Measurements from ENCODE around the gene KRTAP5-9. TPM values are rescaled to one million over a fixed set of nuclear protein-coding genes. Genes with fewer than 3 reads are reported as not detected.

KRTAP5-9 gene, protein sequence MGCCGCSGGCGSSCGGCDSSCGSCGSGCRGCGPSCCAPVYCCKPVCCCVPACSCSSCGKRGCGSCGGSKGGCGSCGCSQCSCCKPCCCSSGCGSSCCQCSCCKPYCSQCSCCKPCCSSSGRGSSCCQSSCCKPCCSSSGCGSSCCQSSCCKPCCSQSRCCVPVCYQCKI
- 0.11 TPM in 1 of 5 replicates, not detected in the others for total RNA-seq (2022; extraction: Qiagen RNA extraction; ENCODE audit: low read depth)

DNA sequence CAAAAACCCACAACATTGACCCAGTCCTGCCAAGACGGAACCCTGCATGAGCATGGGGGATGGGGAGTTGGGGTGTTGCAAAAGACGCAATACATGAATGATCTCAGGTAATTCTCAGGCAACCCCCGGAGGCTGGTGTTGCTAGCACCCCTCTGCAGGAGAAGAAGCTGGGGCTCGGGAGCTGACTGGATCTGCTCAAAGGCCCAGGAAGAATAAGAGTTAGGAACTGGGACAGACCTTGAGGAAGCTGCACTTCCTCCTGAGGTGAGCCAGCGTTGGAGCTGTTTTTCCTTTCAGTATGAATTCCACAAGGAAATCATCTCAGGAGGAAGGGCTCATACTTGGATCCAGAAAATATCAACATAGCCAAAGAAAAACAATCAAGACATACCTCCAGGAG is at the start of gene KRTAP5-9:
Gene KRTAP5-9, plus strand, starts transcription at position 301 of the 400 bp plus-strand sequence. CDS start 238 bp downstream, outside the sequence.

DNA sequence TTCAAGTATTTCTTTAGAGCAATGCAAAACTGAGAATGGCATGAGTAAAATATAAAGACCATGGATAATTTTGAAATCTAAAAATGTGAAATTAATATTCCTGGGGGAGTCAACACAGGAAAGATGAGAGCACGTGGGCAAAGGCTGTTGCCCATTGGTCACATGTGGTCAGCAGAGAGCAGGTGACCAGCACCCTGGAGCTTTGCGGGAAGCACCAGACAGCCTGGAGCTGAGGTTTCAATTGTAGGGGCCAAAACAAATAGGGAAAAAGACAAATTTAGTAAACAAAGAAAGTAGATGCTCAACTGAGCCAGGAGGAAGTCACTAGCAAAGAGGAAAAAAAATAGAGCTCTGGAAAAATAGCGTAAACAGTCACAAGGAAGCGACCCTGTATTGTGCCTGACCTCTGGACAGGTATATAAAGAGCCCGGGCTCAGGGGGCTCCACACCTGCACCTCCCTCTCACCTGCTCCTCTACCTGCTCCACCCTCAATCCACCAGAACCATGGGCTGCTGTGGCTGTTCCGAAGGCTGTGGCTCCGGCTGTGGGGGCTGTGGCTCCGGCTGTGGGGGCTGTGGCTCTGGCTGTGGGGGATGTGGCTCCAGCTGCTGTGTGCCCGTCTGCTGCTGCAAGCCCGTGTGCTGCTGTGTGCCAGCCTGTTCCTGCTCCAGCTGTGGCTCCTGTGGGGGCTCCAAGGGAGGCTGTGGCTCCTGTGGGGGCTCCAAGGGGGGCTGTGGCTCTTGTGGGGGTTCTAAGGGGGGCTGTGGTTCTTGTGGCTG is 21.2 kb upstream of the KRTAP5-9 start, which contains the start of gene KRTAP5-7:
Gene KRTAP5-7, plus strand, starts transcription at position 472 of the 780 bp plus-strand sequence. Its CDS starts 34 bp downstream, at position 506.

DNA sequence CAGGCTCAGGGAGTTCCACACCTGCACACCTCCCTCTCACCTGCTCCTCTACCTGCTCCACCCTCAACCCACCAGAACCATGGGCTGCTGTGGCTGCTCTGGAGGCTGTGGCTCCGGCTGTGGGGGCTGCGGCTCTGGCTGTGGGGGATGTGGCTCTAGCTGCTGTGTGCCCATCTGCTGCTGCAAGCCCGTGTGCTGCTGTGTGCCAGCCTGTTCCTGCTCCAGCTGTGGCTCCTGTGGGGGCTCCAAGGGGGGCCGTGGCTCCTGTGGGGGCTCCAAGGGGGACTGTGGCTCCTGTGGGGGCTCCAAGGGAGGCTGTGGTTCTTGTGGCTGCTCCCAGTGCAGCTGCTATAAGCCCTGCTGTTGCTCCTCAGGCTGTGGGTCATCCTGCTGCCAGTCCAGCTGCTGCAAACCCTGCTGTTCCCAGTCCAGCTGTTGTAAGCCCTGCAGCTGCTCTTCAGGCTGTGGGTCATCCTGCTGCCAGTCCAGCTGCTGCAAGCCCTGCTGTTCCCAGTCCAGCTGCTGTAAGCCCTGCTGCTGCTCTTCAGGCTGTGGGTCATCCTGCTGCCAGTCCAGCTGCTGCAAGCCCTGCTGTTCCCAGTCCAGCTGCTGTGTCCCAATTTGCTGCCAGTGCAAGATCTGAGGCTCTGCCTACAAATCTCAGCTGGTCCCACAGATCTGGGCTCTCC is 10.1 kb upstream of the KRTAP5-9 start, which contains the start of gene KRTAP5-8:
Gene KRTAP5-8, plus strand, starts transcription at position 49 of the 689 bp plus-strand sequence. Its CDS starts 31 bp downstream, at position 80.

DNA sequence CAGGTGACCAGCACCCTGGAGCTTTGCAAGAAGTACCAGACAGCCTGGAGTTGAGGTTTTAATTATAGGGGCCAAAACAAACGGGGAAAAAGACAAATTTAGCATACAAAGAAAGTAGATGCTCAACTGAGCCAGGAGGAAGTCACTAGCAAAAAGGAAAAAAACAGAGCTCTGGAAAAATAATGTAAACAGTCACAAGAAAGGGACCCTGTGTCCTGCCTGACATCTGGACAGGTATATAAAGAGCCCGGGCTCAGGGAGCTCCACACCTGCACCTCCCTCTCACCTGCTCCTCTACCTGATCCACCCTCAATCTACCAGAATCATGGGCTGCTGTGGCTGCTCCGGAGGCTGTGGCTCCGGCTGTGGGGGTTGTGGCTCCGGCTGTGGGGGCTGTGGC is 17.0 kb downstream of the KRTAP5-9 start, which contains the start of gene KRTAP5-10:
Gene KRTAP5-10, plus strand, starts transcription at position 301 of the 400 bp plus-strand sequence. Its CDS starts 25 bp downstream, at position 326.

DNA sequence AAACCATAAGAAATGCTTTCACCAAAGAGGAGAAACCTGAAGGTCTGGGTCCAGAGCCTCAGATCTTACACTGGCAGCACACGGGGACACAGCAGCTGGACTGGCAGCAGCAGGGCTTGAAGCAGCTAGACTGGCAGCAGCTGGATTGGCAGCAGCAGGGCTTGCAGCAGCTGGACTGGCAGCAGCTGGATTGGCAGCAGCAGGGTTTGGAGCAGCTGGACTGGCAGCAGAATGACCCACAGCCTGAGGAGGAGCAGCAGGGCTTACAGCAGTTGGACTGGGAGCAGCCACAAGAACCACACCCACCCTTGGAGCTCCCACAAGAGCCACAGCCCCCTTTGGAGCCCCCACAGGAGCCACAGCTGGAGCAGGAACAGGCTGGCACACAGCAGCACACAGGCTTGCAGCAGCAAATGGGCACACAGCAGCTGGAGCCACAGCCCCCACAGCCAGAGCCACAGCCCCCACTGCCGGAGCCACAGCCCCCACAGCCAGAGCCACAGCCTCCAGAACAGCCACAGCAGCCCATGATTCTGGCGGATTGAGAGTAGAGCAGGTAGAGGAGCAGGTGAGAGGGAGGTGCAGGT is 34.2 kb downstream of the KRTAP5-9 start, which contains the start of gene KRTAP5-11:
Gene KRTAP5-11, minus strand, starts transcription at position 567 of the 587 bp plus-strand sequence. Its CDS starts 38 bp downstream, at position 529.

Other genes starting within 250 kb of the KRTAP5-9 start
- gene DHCR7, start 100.0 kb upstream of the KRTAP5-9 start, total RNA-seq (2022; extraction: Qiagen RNA extraction; ENCODE audit: low read depth), result 39.4 to 52.8 TPM (median 49.3 TPM) in 5 replicates
- 39.2 to 51.5 TPM (median 45.2 TPM) in 5 replicates for gene NADSYN1, start 95.2 kb upstream of the KRTAP5-9 start, total RNA-seq (2022; extraction: Qiagen RNA extraction; ENCODE audit: low read depth)
- gene KRTAP5-7, start 21.2 kb upstream of the KRTAP5-9 start, total RNA-seq (2022; extraction: Qiagen RNA extraction; ENCODE audit: low read depth), result not detected in 5 replicates
- not detected in 5 replicates for gene KRTAP5-8, start 10.4 kb upstream of the KRTAP5-9 start, total RNA-seq (2022; extraction: Qiagen RNA extraction; ENCODE audit: low read depth)
- not detected in 5 replicates for gene KRTAP5-10, start 17.1 kb downstream of the KRTAP5-9 start, total RNA-seq (2022; extraction: Qiagen RNA extraction; ENCODE audit: low read depth)
- gene KRTAP5-11, start 34.5 kb downstream of the KRTAP5-9 start, total RNA-seq (2022; extraction: Qiagen RNA extraction; ENCODE audit: low read depth), result not detected in 5 replicates

All from A549 treated with GW870086 at 1 μM for 4 hours (cell line).